Neural cell (in vitro differentiated cells): ENCODE data around the gene PIK3C2A. TPM values are rescaled to one million over a fixed set of nuclear protein-coding genes. Genes with fewer than 3 reads are reported as not detected.

Experiments
- H2AFZ ChIP-seq: fragments of 200-600, 300-800 bp; sonication (generic), shearing (Covaris generic); 2 replicates; pipeline ENCODE4 v1.6.0; 2014; ENCODE audit warnings: low read depth, mild to moderate bottlenecking, antibody characterized with exemption, low read length, moderate library complexity
- H3F3A ChIP-seq: fragments of 200-600 bp; shearing (Covaris generic); 2 replicates; pipeline ENCODE4 v1.6.1; 2016; ENCODE audit warnings: mild to moderate bottlenecking, moderate library complexity, mixed read lengths, antibody characterized with exemption, low read length; ENCODE audit not compliant: insufficient read depth, poor library complexity, severe bottlenecking
- H3K27ac ChIP-seq: fragments of 200-600, 300-800 bp; sonication (generic), shearing (Covaris generic); 2 replicates; pipeline ENCODE4 v1.5.1; 2014; ENCODE audit warnings: mild to moderate bottlenecking, low read length, moderate library complexity
- H3K27me3 ChIP-seq: fragments of 300-800, 200-600 bp; sonication (generic), shearing (Covaris generic); 2 replicates; pipeline ENCODE4 v1.6.0; 2014; ENCODE audit warnings: mild to moderate bottlenecking, low read depth, low read length, moderate library complexity; ENCODE audit not compliant: insufficient read depth
- H3K36me3 ChIP-seq: fragments of 300-800, 200-600 bp; sonication (generic), shearing (Covaris generic); 2 replicates; pipeline ENCODE4 v1.5.1; 2014; ENCODE audit warnings: mild to moderate bottlenecking, antibody characterized with exemption, low read length, moderate library complexity; ENCODE audit not compliant: insufficient read depth
- H3K4me2 ChIP-seq: fragments of 300-800, 200-600 bp; sonication (generic), shearing (Covaris generic); 2 replicates; pipeline ENCODE4 v1.6.0; 2014; ENCODE audit warnings: mild to moderate bottlenecking, low read length
- H3K4me3 ChIP-seq: fragments of 300-800, 200-600 bp; sonication (generic), shearing (Covaris generic); 2 replicates; pipeline ENCODE4 v1.5.1; 2014; ENCODE audit warnings: mild to moderate bottlenecking, low read length, moderate library complexity
- H3K79me2 ChIP-seq: fragments of 200-600 bp; shearing (Covaris generic); replicated peaks from 2 replicates; pipeline ENCODE4 v1.6.0; 2014; ENCODE audit warnings: mild to moderate bottlenecking, low read length, moderate library complexity; ENCODE audit not compliant: insufficient read depth
- H3K9ac ChIP-seq: fragments of 300-800, 200-600 bp; sonication (generic), shearing (Covaris generic); 2 replicates; pipeline ENCODE4 v1.6.1; 2016; ENCODE audit warnings: mild to moderate bottlenecking, low read length, mixed read lengths
- H3K9me2 ChIP-seq: fragments of 200-600 bp; shearing (Covaris generic); 2 replicates; pipeline ENCODE4 v1.6.1; 2016; ENCODE audit warnings: mild to moderate bottlenecking, low read length, mixed read lengths; ENCODE audit not compliant: insufficient read depth
- H3K9me3 ChIP-seq: fragments of 200-600, 300-800 bp; sonication (generic), shearing (Covaris generic); 2 replicates; pipeline ENCODE4 v1.6.1; 2016; ENCODE audit warnings: mild to moderate bottlenecking, mixed run types, low read length, moderate library complexity, mixed read lengths
- H4K20me1 ChIP-seq: fragments of 200-600 bp; shearing (Covaris generic); 2 replicates; pipeline ENCODE4 v1.6.1; 2016; ENCODE audit warnings: mild to moderate bottlenecking, mixed run types; ENCODE audit not compliant: insufficient read depth
- EP300 ChIP-seq: fragments of 450-650 bp; conservative IDR thresholded peaks from 2 replicates; pipeline ENCODE4 v1.6.1; 2014; ENCODE audit warnings: antibody characterized with exemption, mild to moderate bottlenecking, moderate library complexity; ENCODE audit not compliant: poor library complexity, severe bottlenecking
- EZH2 ChIP-seq: fragments of 200-600, 300-800 bp; shearing (Covaris generic), sonication (generic); IDR thresholded peaks from 2 replicates; pipeline ENCODE4 v1.6.1; 2014; ENCODE audit warnings: antibody characterized with exemption, low read length, borderline replicate concordance, mild to moderate bottlenecking; ENCODE audit not compliant: insufficient read depth, poor library complexity, severe bottlenecking
- MXI1 ChIP-seq: fragments of 450-650 bp; conservative IDR thresholded peaks from 2 replicates; pipeline ENCODE4 v1.6.1; 2014; ENCODE audit warnings: antibody characterized with exemption, mild to moderate bottlenecking; ENCODE audit not compliant: poor library complexity, severe bottlenecking
- POLR2AphosphoS5 ChIP-seq: IDR thresholded peaks from 2 replicates; pipeline ENCODE4 v1.6.1; 2012
- RAD21 ChIP-seq: fragments of 450-650 bp; conservative IDR thresholded peaks from 2 replicates; pipeline ENCODE4 v1.6.1; 2014; ENCODE audit warnings: antibody characterized with exemption, mild to moderate bottlenecking, moderate library complexity
- SMC3 ChIP-seq: fragments of 450-650 bp; conservative IDR thresholded peaks from 2 replicates; pipeline ENCODE4 v1.6.1; 2014; ENCODE audit warnings: antibody characterized with exemption, mild to moderate bottlenecking, moderate library complexity; ENCODE audit not compliant: poor library complexity
- TAF1 ChIP-seq: IDR thresholded peaks from 2 replicates; pipeline ENCODE4 v1.6.1; 2012; ENCODE audit warnings: low read depth
- polyA plus RNA-seq: library from polyadenylated mRNA; depleted of rRNA; stranded (reverse); fragments of >200 nt; gene quantifications from 2 replicates; pipeline ENCODE4 v1.2.3, GENCODE V29; 2014
- TF ChIP-seq, protein P1 (sequence below): fragments of 450-650 bp; IDR thresholded peaks from 2 replicates; pipeline ENCODE4 v1.5.1; 2014; ENCODE audit warnings: antibody characterized with exemption, mild to moderate bottlenecking, moderate library complexity; ENCODE audit not compliant: poor library complexity, severe bottlenecking
- TF ChIP-seq, protein P2 (sequence below): IDR thresholded peaks from 2 replicates; pipeline ENCODE4 v1.6.1; 2012; ENCODE audit warnings: borderline replicate concordance

Gene PIK3C2A
- polyA plus RNA-seq, 1 donor from 2014 or later, result 24.9 TPM

- TF ChIP-seq SMC3, result no peak
- TF ChIP-seq TAF1, result no peak
- TF ChIP-seq, protein P1, sequence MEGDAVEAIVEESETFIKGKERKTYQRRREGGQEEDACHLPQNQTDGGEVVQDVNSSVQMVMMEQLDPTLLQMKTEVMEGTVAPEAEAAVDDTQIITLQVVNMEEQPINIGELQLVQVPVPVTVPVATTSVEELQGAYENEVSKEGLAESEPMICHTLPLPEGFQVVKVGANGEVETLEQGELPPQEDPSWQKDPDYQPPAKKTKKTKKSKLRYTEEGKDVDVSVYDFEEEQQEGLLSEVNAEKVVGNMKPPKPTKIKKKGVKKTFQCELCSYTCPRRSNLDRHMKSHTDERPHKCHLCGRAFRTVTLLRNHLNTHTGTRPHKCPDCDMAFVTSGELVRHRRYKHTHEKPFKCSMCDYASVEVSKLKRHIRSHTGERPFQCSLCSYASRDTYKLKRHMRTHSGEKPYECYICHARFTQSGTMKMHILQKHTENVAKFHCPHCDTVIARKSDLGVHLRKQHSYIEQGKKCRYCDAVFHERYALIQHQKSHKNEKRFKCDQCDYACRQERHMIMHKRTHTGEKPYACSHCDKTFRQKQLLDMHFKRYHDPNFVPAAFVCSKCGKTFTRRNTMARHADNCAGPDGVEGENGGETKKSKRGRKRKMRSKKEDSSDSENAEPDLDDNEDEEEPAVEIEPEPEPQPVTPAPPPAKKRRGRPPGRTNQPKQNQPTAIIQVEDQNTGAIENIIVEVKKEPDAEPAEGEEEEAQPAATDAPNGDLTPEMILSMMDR, result no peak
- no peak for TF ChIP-seq POLR2AphosphoS5
- TF ChIP-seq EZH2, result no peak
- TF ChIP-seq MXI1, result no peak
- TF ChIP-seq, protein P2, sequence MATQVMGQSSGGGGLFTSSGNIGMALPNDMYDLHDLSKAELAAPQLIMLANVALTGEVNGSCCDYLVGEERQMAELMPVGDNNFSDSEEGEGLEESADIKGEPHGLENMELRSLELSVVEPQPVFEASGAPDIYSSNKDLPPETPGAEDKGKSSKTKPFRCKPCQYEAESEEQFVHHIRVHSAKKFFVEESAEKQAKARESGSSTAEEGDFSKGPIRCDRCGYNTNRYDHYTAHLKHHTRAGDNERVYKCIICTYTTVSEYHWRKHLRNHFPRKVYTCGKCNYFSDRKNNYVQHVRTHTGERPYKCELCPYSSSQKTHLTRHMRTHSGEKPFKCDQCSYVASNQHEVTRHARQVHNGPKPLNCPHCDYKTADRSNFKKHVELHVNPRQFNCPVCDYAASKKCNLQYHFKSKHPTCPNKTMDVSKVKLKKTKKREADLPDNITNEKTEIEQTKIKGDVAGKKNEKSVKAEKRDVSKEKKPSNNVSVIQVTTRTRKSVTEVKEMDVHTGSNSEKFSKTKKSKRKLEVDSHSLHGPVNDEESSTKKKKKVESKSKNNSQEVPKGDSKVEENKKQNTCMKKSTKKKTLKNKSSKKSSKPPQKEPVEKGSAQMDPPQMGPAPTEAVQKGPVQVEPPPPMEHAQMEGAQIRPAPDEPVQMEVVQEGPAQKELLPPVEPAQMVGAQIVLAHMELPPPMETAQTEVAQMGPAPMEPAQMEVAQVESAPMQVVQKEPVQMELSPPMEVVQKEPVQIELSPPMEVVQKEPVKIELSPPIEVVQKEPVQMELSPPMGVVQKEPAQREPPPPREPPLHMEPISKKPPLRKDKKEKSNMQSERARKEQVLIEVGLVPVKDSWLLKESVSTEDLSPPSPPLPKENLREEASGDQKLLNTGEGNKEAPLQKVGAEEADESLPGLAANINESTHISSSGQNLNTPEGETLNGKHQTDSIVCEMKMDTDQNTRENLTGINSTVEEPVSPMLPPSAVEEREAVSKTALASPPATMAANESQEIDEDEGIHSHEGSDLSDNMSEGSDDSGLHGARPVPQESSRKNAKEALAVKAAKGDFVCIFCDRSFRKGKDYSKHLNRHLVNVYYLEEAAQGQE, result no peak
- no peak for TF ChIP-seq RAD21
- TF ChIP-seq EP300, result no peak
- Histone ChIP-seq H4K20me1 (no peaks in the 10 kb centered on the region), H3F3A (no peaks in the 10 kb centered on the region), H3K9ac (no peak overlapping the region), H3K4me2 (no peak overlapping the region), H3K9me3 (no peaks in the 10 kb centered on the region), H3K9me2 (no peaks in the 10 kb centered on the region), H3K27ac (no peak overlapping the region), H3K79me2 (no peaks in the 10 kb centered on the region), H2AFZ (no peak overlapping the region), H3K4me3 (no peak overlapping the region), H3K27me3 (no peaks in the 10 kb centered on the region), H3K36me3 (no peaks in the 10 kb centered on the region)
These were observed 14.2 kb upstream of the PIK3C2A start for GRCh38 chr11:17221968-17222367.

DNA sequence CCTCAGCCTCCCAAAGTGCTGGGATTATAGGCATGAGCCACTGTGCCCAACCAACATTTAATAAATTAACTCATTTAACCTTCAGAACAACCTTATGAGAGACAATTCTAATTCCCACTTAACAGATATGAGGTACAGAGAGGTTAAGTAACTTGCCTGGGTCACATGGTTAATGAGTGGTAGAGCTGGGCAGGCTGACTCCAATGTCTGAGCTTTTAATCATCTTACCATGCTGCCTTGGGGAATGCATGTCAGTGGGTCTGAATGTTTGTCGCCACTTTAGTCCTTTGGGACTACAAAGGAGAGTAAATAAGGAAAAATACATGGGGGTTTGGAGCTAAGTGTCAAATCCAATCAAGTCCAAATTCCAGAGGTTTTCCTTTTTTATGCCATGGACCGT lies 11.2 kb upstream of the PIK3C2A start:
- no peaks in the 10 kb centered on the region for H4K20me1 ChIP-seq
- no peak overlapping the region for H2AFZ ChIP-seq
- no peaks in the 10 kb centered on the region for H3K9me3 ChIP-seq
- H3K79me2 ChIP-seq, result no peaks in the 10 kb centered on the region
- TF ChIP-seq, protein P1, result no peak
- TF ChIP-seq POLR2AphosphoS5, result no peak
- TF ChIP-seq RAD21, result no peak
- no peak for TF ChIP-seq SMC3
- TF ChIP-seq, protein P2, result no peak
- no peak for TF ChIP-seq EP300
- TF ChIP-seq TAF1, result no peak
- TF ChIP-seq MXI1, result no peak
- no peak for TF ChIP-seq EZH2
- H3K9me2 ChIP-seq, result no peaks in the 10 kb centered on the region
- H3K27ac ChIP-seq, result no peak overlapping the region
- no peaks in the 10 kb centered on the region for H3K36me3 ChIP-seq
- H3K27me3 ChIP-seq, result no peaks in the 10 kb centered on the region
- no peak overlapping the region for H3K4me2 ChIP-seq
- no peak overlapping the region for H3K4me3 ChIP-seq
- no peak overlapping the region for H3K9ac ChIP-seq
- H3F3A ChIP-seq, result no peaks in the 10 kb centered on the region
